ENCODE measurements around the gene VPS37B. TPM values are rescaled to one million over a fixed set of nuclear protein-coding genes. Genes with fewer than 3 reads are reported as not detected.

Gene VPS37B
- total and polyA plus RNA-seq, 2 donors (not counting 1 experiment from before 2014, with no cell fraction given), result 66.7 to 88.1 TPM

DNA sequence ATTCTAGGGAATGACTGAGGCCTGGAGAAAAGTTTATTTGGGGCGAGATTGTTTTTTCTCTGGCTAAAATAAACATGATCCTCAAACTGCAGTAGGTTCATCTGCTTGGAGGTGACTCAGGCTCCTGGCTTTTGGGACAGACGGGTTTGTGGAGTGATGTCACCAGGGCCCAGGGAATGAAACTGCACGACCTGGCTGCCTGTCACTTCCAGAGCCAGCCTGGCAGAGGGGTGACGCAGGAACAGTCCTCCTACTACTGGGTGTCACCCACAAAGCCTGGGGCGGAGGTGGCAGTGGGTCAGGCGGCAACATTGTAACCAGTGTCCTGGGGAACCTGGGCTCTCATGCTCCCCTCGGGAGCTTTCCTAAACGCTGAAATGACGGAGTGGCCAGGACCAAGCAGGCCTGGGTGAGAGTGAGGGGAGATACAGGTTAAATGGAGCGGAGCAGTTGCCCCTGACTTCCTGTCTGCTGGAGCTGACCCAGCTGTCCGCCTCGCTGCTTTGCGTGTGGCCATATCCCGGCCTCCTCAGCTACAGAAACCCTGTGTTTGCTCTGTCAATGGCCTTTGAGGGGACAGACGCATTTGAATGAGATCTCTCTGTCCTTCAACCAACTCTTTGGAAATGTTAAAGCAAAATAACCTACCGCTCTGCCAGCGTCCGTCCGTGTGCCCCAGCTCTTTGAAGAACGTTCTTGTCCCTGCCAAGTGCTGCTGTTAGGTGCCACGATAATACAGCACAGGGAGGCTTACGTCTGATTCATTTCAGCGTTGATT, 54.2 kb downstream of the VPS37B start:
- Histone ChIP-seq H3K79me2 (ENCODE audit: control insufficient read depth, insufficient read depth, low read length) (peaks cover 100% of the 10 kb centered on the region), H3K4me3 (ENCODE audit: control extremely low read depth in 1 of 5, extremely low read depth in 1 of 5, insufficient read depth in 1 of 5, low read depth in 2 of 5, low read length in 4 of 5) (no peak overlapping the region), H3K9ac (ENCODE audit: low read length) (no peak overlapping the region), H2AFZ (ENCODE audit: insufficient read depth, low read depth, low read length, poor library complexity, severe bottlenecking) (no peak overlapping the region), H3K36me3 (replicated peaks in 1 of 2; ENCODE audit: control extremely low read depth in 1 of 2, control insufficient read depth in 1 of 2, extremely low read depth in 1 of 2, insufficient read depth in 2 of 2, low read length in 1 of 2) (peaks cover 0 to 60% of the 10 kb centered on the region in 2 experiments), H3K27me3 (replicated peaks in 1 of 4; ENCODE audit: control extremely low read depth in 1 of 4, control insufficient read depth in 3 of 4, insufficient read depth in 4 of 4, low read length in 3 of 4) (no peaks in the 10 kb centered on the region), H3K27ac (ENCODE audit: low read length in 2 of 2) (no peak overlapping the region), H3K9me3 (ENCODE audit: control extremely low read depth in 1 of 3, control insufficient read depth in 2 of 3, insufficient read depth in 1 of 3, low read length in 2 of 3) (no peaks in the 10 kb centered on the region), H3K4me2 (replicated peaks; ENCODE audit: low read depth, low read length, poor library complexity, severe bottlenecking) (no peak overlapping the region), H3K4me1 (ENCODE audit: control insufficient read depth in 2 of 2, insufficient read depth in 2 of 2, low read length in 2 of 2) (peaks cover 29 to 73% of the 10 kb centered on the region in 2 donors), H4K20me1 (ENCODE audit: control insufficient read depth, insufficient read depth, low read length, poor library complexity, severe bottlenecking) (peaks cover 100% of the 10 kb centered on the region)
- Mint-ChIP-seq H3K4me3 (no peak overlapping the region), H3K9me3 (ENCODE audit: insufficient read depth) (no peaks in the 10 kb centered on the region), H3K27me3 (no peaks in the 10 kb centered on the region), H3K27ac (no peak overlapping the region), H3K4me1 (peaks cover 81% of the 10 kb centered on the region)
- WGBS (ENCODE audit: insufficient coverage), result 86% methylated on average over 20 of the region's 23 CpGs
- no peak for TF ChIP-seq EZH2 (IDR thresholded peaks at IDR 0.05; ENCODE audit: borderline replicate concordance, insufficient read depth, low read depth, low read length, poor library complexity, severe bottlenecking)
- TF ChIP-seq, protein P1, sequence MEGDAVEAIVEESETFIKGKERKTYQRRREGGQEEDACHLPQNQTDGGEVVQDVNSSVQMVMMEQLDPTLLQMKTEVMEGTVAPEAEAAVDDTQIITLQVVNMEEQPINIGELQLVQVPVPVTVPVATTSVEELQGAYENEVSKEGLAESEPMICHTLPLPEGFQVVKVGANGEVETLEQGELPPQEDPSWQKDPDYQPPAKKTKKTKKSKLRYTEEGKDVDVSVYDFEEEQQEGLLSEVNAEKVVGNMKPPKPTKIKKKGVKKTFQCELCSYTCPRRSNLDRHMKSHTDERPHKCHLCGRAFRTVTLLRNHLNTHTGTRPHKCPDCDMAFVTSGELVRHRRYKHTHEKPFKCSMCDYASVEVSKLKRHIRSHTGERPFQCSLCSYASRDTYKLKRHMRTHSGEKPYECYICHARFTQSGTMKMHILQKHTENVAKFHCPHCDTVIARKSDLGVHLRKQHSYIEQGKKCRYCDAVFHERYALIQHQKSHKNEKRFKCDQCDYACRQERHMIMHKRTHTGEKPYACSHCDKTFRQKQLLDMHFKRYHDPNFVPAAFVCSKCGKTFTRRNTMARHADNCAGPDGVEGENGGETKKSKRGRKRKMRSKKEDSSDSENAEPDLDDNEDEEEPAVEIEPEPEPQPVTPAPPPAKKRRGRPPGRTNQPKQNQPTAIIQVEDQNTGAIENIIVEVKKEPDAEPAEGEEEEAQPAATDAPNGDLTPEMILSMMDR (IDR thresholded peaks at IDR 0.05), result no peak
- intact Hi-C loops (cut with micrococcal nuclease), result no loop called here
- POLR2A ChIA-PET, result no interaction called here
- ATAC-seq (ENCODE audit: low read depth) (no peak), DNase-seq (no peak)
- CTCF ChIA-PET, result interaction anchor here (0.9 to 1.3 kb wide), 5 partner anchors 11 to 48 kb away, joined by 3 to 5 read pairs (median 3); no protein-coding TSS in a partner anchor

All from B cell (primary cell).